ENCODE measurements around the gene ADGRL4.

The ADGRL4 gene

DNA sequence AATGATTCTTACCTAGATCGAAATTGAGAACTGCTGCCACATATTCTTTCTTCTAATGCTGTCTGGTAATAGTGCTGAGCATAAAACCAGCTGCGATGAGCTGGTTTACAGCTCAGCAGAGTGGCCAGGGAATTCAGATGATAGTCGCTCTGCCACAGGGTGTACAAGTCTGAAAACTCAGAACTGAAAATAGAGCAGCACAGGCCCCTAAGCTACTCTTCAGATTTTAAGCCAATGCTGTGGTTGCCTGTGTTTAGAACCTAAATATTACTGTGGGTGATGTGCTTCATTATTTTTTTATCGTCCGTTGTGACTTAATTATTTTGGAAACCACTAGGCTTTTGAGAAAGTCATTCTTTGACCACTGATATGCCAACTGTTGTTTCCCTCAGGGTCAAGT is 152.0 kb downstream of the ADGRL4 start:
- Histone ChIP-seq H3K4me3 (ENCODE audit: insufficient read depth in 1 of 2, low read depth in 1 of 2, low read length in 2 of 2) (no peak overlapping the region), H3K9ac (ENCODE audit: low read length) (no peak overlapping the region), H4K91ac (ENCODE audit: low read length) (no peak overlapping the region), H3K27me3 (ENCODE audit: control insufficient read depth in 1 of 2, insufficient read depth in 1 of 2, low read length in 2 of 2) (no peaks in the 10 kb centered on the region), H2BK12ac (ENCODE audit: low read length in 2 of 2) (no peak overlapping the region), H3K4me2 (ENCODE audit: low read length, poor library complexity, severe bottlenecking) (no peak overlapping the region), H2BK5ac (ENCODE audit: low read depth, low read length, poor library complexity, severe bottlenecking) (no peak overlapping the region), H3K27ac (ENCODE audit: low read length, poor library complexity, severe bottlenecking) (no peak overlapping the region), H2AK5ac (ENCODE audit: low read length, severe bottlenecking) (no peak overlapping the region), H3K14ac (ENCODE audit: low read length in 2 of 2) (no peak overlapping the region), H2BK120ac (ENCODE audit: low read depth, low read length) (no peak overlapping the region), H3K9me3 (ENCODE audit: control insufficient read depth, low read length) (no peaks in the 10 kb centered on the region), H4K8ac (ENCODE audit: low read length) (no peak overlapping the region), H2BK15ac (ENCODE audit: low read depth, poor library complexity, severe bottlenecking) (no peak overlapping the region), H3K4ac (ENCODE audit: low read depth in 1 of 2, low read length in 2 of 2) (no peak overlapping the region), H3K18ac (ENCODE audit: low read depth in 1 of 2, low read length in 2 of 2) (no peak overlapping the region), H3K23ac (ENCODE audit: low read length in 2 of 2) (no peak overlapping the region), H2AFZ (ENCODE audit: low read depth, low read length) (no peak overlapping the region), H3K36me3 (ENCODE audit: control insufficient read depth in 1 of 2, insufficient read depth in 2 of 2, low read depth in 1 of 2, low read length in 2 of 2) (no peaks in the 10 kb centered on the region), H3K79me1 (replicated peaks; ENCODE audit: low read length, poor library complexity, severe bottlenecking) (no peaks in the 10 kb centered on the region), H3K4me1 (ENCODE audit: control insufficient read depth, insufficient read depth, low read depth, low read length) (no peaks in the 10 kb centered on the region)
- whole genome bisulfite sequencing, result 93% methylated on average over 5 of the region's 5 CpGs
- DNase-seq, result no peak

- H3K18ac ChIP-seq (ENCODE audit: low read depth in 1 of 2, low read length in 2 of 2), result no peak overlapping the region
- DNase-seq, result peak; percentile 46
- 55% methylated on average over 4 of the region's 4 CpGs for WGBS
These were observed 163.0 kb downstream of the ADGRL4 start for GRCh38 chr1:78843546-78843945.

DNA sequence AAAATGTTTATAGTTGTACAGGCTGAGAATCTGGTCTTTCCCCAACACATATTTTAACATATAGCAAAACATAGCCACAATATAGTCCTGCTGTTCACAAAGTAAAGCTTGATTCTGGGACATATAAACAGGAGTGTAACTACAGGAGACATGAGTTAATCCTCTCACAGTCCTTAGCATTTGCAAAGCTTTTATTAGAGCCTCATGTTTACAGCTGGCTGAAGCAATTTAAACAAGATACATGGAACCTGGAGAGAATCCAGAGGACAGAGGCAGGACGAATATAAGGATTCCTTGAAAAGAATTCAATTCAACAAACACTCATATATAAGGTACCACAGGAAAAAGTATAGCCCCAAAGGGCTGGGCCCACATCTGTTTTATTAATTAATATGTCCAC is 163.4 kb downstream of the ADGRL4 start:
- H2AFZ ChIP-seq (ENCODE audit: low read depth, low read length), result no peak overlapping the region
- H3K27me3 ChIP-seq (ENCODE audit: control insufficient read depth in 1 of 2, insufficient read depth in 1 of 2, low read length in 2 of 2), result no peaks in the 10 kb centered on the region
- no peak overlapping the region for H2BK12ac ChIP-seq (ENCODE audit: low read length in 2 of 2)
- no peaks in the 10 kb centered on the region for H3K9me3 ChIP-seq (ENCODE audit: control insufficient read depth, low read length)
- no peaks in the 10 kb centered on the region for H3K79me1 ChIP-seq (replicated peaks; ENCODE audit: low read length, poor library complexity, severe bottlenecking)
- H3K4ac ChIP-seq (ENCODE audit: low read depth in 1 of 2, low read length in 2 of 2), result no peak overlapping the region
- 36% methylated on average over 1 of the region's 1 CpG for WGBS
- H3K4me2 ChIP-seq (ENCODE audit: low read length, poor library complexity, severe bottlenecking), result no peak overlapping the region
- no peak overlapping the region for H2BK15ac ChIP-seq (ENCODE audit: low read depth, poor library complexity, severe bottlenecking)
- DNase-seq, result peak; percentile 64
- no peak overlapping the region for H4K91ac ChIP-seq (ENCODE audit: low read length)
- H3K9ac ChIP-seq (ENCODE audit: low read length), result no peak overlapping the region
- H3K36me3 ChIP-seq (ENCODE audit: control insufficient read depth in 1 of 2, insufficient read depth in 2 of 2, low read depth in 1 of 2, low read length in 2 of 2), result no peaks in the 10 kb centered on the region
- no peak overlapping the region for H3K18ac ChIP-seq (ENCODE audit: low read depth in 1 of 2, low read length in 2 of 2)
- no peak overlapping the region for H3K4me3 ChIP-seq (ENCODE audit: insufficient read depth in 1 of 2, low read depth in 1 of 2, low read length in 2 of 2)
- H2AK5ac ChIP-seq (ENCODE audit: low read length, severe bottlenecking), result no peak overlapping the region
- H3K14ac ChIP-seq (ENCODE audit: low read length in 2 of 2), result no peak overlapping the region
- no peak overlapping the region for H3K23ac ChIP-seq (ENCODE audit: low read length in 2 of 2)
- no peak overlapping the region for H3K27ac ChIP-seq (ENCODE audit: low read length, poor library complexity, severe bottlenecking)
- peaks cover 3% of the 10 kb centered on the region for H3K4me1 ChIP-seq (ENCODE audit: control insufficient read depth, insufficient read depth, low read depth, low read length)
- no peak overlapping the region for H2BK120ac ChIP-seq (ENCODE audit: low read depth, low read length)
- H2BK5ac ChIP-seq (ENCODE audit: low read depth, low read length, poor library complexity, severe bottlenecking), result no peak overlapping the region
- H4K8ac ChIP-seq (ENCODE audit: low read length), result no peak overlapping the region

More at GRCh38 chr1:78843546-78843945, 163.0 kb downstream of the ADGRL4 start:
- no peak overlapping the region for H2BK12ac ChIP-seq (ENCODE audit: low read length in 2 of 2)
- H3K4me1 ChIP-seq (ENCODE audit: control insufficient read depth, insufficient read depth, low read depth, low read length), result peaks cover 3% of the 10 kb centered on the region
- no peak overlapping the region for H2BK15ac ChIP-seq (ENCODE audit: low read depth, poor library complexity, severe bottlenecking)
- no peaks in the 10 kb centered on the region for H3K79me1 ChIP-seq (replicated peaks; ENCODE audit: low read length, poor library complexity, severe bottlenecking)
- H3K23ac ChIP-seq (ENCODE audit: low read length in 2 of 2), result no peak overlapping the region
- H3K36me3 ChIP-seq (ENCODE audit: control insufficient read depth in 1 of 2, insufficient read depth in 2 of 2, low read depth in 1 of 2, low read length in 2 of 2), result no peaks in the 10 kb centered on the region
- no peak overlapping the region for H2BK120ac ChIP-seq (ENCODE audit: low read depth, low read length)
- no peak overlapping the region for H4K8ac ChIP-seq (ENCODE audit: low read length)
- H3K4me2 ChIP-seq (ENCODE audit: low read length, poor library complexity, severe bottlenecking), result no peak overlapping the region
- no peak overlapping the region for H3K4ac ChIP-seq (ENCODE audit: low read depth in 1 of 2, low read length in 2 of 2)
- no peaks in the 10 kb centered on the region for H3K27me3 ChIP-seq (ENCODE audit: control insufficient read depth in 1 of 2, insufficient read depth in 1 of 2, low read length in 2 of 2)
- no peaks in the 10 kb centered on the region for H3K9me3 ChIP-seq (ENCODE audit: control insufficient read depth, low read length)
- H3K4me3 ChIP-seq (ENCODE audit: insufficient read depth in 1 of 2, low read depth in 1 of 2, low read length in 2 of 2), result no peak overlapping the region
- H3K14ac ChIP-seq (ENCODE audit: low read length in 2 of 2), result no peak overlapping the region
- no peak overlapping the region for H2AK5ac ChIP-seq (ENCODE audit: low read length, severe bottlenecking)
- no peak overlapping the region for H4K91ac ChIP-seq (ENCODE audit: low read length)
- H2AFZ ChIP-seq (ENCODE audit: low read depth, low read length), result no peak overlapping the region
- no peak overlapping the region for H3K9ac ChIP-seq (ENCODE audit: low read length)
- H2BK5ac ChIP-seq (ENCODE audit: low read depth, low read length, poor library complexity, severe bottlenecking), result no peak overlapping the region
- no peak overlapping the region for H3K27ac ChIP-seq (ENCODE audit: low read length, poor library complexity, severe bottlenecking)

DNA sequence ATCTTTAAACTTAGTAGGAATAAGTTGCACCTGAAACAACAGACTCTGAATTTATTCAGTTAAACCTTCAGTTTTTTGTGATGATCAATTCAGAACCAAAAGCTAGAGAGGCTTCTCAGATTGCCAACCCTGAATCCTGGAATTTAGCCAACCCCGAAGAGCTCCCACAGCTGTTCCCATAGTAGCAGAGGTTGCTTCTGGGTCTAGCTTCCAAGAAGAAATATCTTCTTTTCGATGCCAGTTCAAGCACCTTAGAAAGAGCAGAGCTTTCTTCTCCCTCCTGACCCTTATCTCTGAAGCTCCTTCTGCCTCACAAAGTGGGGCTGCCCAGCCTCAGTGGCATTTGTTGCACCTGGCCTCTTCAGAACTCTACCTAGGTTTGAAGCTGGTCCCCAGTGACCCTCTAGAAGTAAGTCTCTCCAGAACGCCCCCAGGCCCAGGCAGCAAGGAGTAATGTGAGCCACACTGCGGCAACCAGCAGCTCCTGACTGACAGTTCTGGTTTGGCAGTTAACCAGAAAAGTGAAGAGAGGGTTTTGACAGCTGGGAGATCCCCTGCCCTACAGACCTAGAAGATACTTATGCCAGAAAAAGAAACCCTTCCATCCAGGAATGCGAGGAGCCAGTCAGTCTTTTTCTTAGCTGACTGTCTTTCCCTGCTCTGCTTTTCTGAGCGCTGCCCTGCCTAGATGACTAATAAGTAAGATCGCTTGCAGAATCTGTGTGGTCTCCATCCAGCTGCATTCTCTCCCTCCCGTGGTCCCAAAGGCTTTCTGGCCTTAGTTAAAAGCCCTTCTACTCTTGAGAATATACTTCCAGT is 165.9 kb downstream of the ADGRL4 start:
- no peak overlapping the region for H3K23ac ChIP-seq (ENCODE audit: low read length in 2 of 2)
- no peaks in the 10 kb centered on the region for H3K9me3 ChIP-seq (ENCODE audit: control insufficient read depth, low read length)
- peak overlapping the region; percentile 57 for H2BK15ac ChIP-seq (ENCODE audit: low read depth, poor library complexity, severe bottlenecking)
- DNase-seq, result peak; percentile 87
- H2BK12ac ChIP-seq (ENCODE audit: low read length in 2 of 2), result peak overlapping the region; percentile 78 to 95
- no peaks in the 10 kb centered on the region for H3K79me1 ChIP-seq (replicated peaks; ENCODE audit: low read length, poor library complexity, severe bottlenecking)
- H2BK120ac ChIP-seq (ENCODE audit: low read depth, low read length), result no peak overlapping the region
- no peak overlapping the region for H2BK5ac ChIP-seq (ENCODE audit: low read depth, low read length, poor library complexity, severe bottlenecking)
- no peaks in the 10 kb centered on the region for H3K36me3 ChIP-seq (ENCODE audit: control insufficient read depth in 1 of 2, insufficient read depth in 2 of 2, low read depth in 1 of 2, low read length in 2 of 2)
- peaks cover 3% of the 10 kb centered on the region for H3K4me1 ChIP-seq (ENCODE audit: control insufficient read depth, insufficient read depth, low read depth, low read length)
- H3K27me3 ChIP-seq (ENCODE audit: control insufficient read depth in 1 of 2, insufficient read depth in 1 of 2, low read length in 2 of 2), result no peaks in the 10 kb centered on the region
- H3K14ac ChIP-seq (ENCODE audit: low read length in 2 of 2), result no peak overlapping the region
- peak overlapping the region; percentile 96 for H4K8ac ChIP-seq (ENCODE audit: low read length)
- peak overlapping the region in 1 of 2 experiments; percentile 1 for H3K4ac ChIP-seq (ENCODE audit: low read depth in 1 of 2, low read length in 2 of 2)
- peak overlapping the region; percentile 2 to 4 for H3K18ac ChIP-seq (ENCODE audit: low read depth in 1 of 2, low read length in 2 of 2)
- WGBS, result 25% methylated on average over 8 of the region's 8 CpGs
- H3K9ac ChIP-seq (ENCODE audit: low read length), result peak overlapping the region; percentile 63
- no peak overlapping the region for H2AK5ac ChIP-seq (ENCODE audit: low read length, severe bottlenecking)
- no peak overlapping the region for H2AFZ ChIP-seq (ENCODE audit: low read depth, low read length)
- peak overlapping the region; percentile 24 for H3K4me2 ChIP-seq (ENCODE audit: low read length, poor library complexity, severe bottlenecking)
- H4K91ac ChIP-seq (ENCODE audit: low read length), result peak overlapping the region; percentile 73
- H3K27ac ChIP-seq (ENCODE audit: low read length, poor library complexity, severe bottlenecking), result peak overlapping the region; percentile 63
- peak overlapping the region in 1 of 2 experiments; percentile 57 for H3K4me3 ChIP-seq (ENCODE audit: insufficient read depth in 1 of 2, low read depth in 1 of 2, low read length in 2 of 2)

Data from mesenchymal stem cell (in vitro differentiated cells and primary cell).